Esophagus muscularis mucosa (tissue), 4 donors: ENCODE data around the gene XDH. TPM values are rescaled to one million over a fixed set of nuclear protein-coding genes. Genes with fewer than 3 reads are reported as not detected.

ENCODE experiments used
- DNase-seq: peaks from one replicate; pipeline ENCODE4 v3.0.0-alpha.2; 2017; ENCODE audit errors: extremely low spot score
- H3K27ac ChIP-seq, 4 donors: fragments of 200-600 bp; sonication (generic); replicated peaks in 1 of 4; 1 replicate in 3 of 4; 2 replicates in 1 of 4; pipeline ENCODE4 v1.5.1; 2016 to 2019; ENCODE audit warnings: mild to moderate bottlenecking in 1 of 4
- H3K27me3 ChIP-seq, 4 donors: fragments of 200-600 bp; sonication (generic); one replicate each; pipeline versions ENCODE4 v1.5.1 to v1.6.0; 2016 to 2019
- H3K36me3 ChIP-seq, 4 donors: fragments of 200-600 bp; sonication (generic); one replicate each; pipeline ENCODE4 v1.5.1; 2016 to 2019
- H3K4me1 ChIP-seq, 4 donors: fragments of 200-600 bp; sonication (generic); one replicate each; pipeline ENCODE4 v1.5.1; 2016 to 2019
- H3K4me3 ChIP-seq, 4 donors: fragments of 200-600 bp; sonication (generic); 1 replicate in 2 of 4; 2 replicates in 2 of 4; pipeline ENCODE4 v1.5.1; 2016 to 2019; ENCODE audit warnings: mild to moderate bottlenecking in 4 of 4, moderate library complexity in 1 of 4
- H3K9me3 ChIP-seq, 4 donors: fragments of 200-600 bp; sonication (generic); 1 replicate in 3 of 4; 2 replicates in 1 of 4; pipeline ENCODE4 v1.5.1; 2016 to 2019
- CTCF ChIP-seq, 3 experiments: fragments of 200-600 bp in 2 of 3; fragments of 450-650 bp in 1 of 3; sonication (generic) in 2 of 3; IDR thresholded peaks; one replicate each; pipeline ENCODE4 v1.5.1; 2017 to 2019; ENCODE audit warnings: antibody characterized with exemption in 3 of 3, mild to moderate bottlenecking in 2 of 3, moderate library complexity in 1 of 3
- EP300 ChIP-seq: sonication (generic); formaldehyde crosslinking; IDR thresholded peaks from one replicate; pipeline ENCODE4 v1.6.1; 2017; ENCODE audit warnings: antibody characterized with exemption
- POLR2A ChIP-seq: fragments of 450-650 bp; IDR thresholded peaks from one replicate; pipeline ENCODE4 v1.6.1; 2017; ENCODE audit warnings: antibody characterized with exemption, moderate library complexity, mild to moderate bottlenecking, low read depth
- POLR2AphosphoS5 ChIP-seq, 2 donors: sonication (generic); formaldehyde crosslinking; IDR thresholded peaks; one replicate each; pipeline ENCODE4 v1.6.1; 2017; ENCODE audit warnings: antibody characterized with exemption in 2 of 2
- WGBS: methylation state at CpG from one replicate; pipeline ENCODE4 v1.1.5; 2018; 5-methylcytosine and 5-hydroxymethylcytosine counted together
- intact Hi-C: fragments of 100-400 bp; cut with DNase I; formaldehyde crosslinking; loops from one replicate; pipeline ENCODE4 v1.15.1; 2023
- total RNA-seq, 4 donors: library from RNA; depleted of rRNA; stranded (reverse); fragments of >200 nt; gene quantifications; one replicate each; pipeline versions ENCODE4 v1.1.0 to v1.2.1, GENCODE V29; 2016

The XDH gene
- total RNA-seq = under 1 TPM in 1 of 4 donors, not detected in 3; 0.17 TPM

DNA sequence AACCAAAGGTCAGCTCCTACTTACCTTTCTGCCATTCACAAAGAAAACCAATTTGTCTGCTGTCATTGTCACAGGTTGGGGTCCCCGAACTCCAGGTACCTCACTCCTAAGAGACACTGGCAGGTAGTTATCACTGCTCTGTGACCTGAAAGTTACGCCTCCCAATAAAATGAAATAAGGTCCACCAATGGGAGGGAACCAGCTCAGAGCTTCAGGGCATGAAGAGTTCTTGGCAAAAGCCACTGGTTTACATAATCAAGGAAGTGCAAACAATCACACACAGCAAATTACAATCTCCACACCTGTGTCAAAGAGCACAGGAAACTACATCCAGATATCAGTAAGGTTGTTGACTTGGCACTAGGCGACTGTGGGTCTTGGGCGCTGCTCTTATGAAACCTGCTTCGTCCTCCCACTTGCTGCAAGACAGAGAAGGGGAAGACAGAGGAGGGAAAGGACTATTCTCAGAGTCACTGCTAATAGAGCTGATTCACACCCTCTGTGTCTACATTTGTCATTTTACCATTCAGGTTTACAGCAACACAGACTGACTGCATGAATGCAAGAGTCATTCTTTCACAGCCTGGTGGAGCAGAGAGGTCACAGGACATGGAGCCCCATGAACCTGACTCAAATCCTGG lies at the start of gene XDH:
XDH (minus strand) TSS at position 142 of the 641 bp plus-strand sequence; CDS start at position 66, 76 bp downstream.
- Histone ChIP-seq H3K36me3 (no peaks in the 10 kb centered on the region), H3K4me3 (no peak within 1 kb of the TSS), H3K4me1 (no peaks in the 10 kb centered on the region), H3K27me3 (no peaks in the 10 kb centered on the region), H3K9me3 (peaks cover 0 to 18% (median 10%) of the 10 kb centered on the region in 4 donors), H3K27ac (no peak within 1 kb of the TSS)
- peak; percentile 70 for DNase-seq
- intact Hi-C loops = no loop called here
- WGBS = 79% methylated on average over 5 of the region's 5 CpGs
- TF ChIP-seq CTCF (IDR thresholded peaks at IDR 0.05) = no peak

DNA sequence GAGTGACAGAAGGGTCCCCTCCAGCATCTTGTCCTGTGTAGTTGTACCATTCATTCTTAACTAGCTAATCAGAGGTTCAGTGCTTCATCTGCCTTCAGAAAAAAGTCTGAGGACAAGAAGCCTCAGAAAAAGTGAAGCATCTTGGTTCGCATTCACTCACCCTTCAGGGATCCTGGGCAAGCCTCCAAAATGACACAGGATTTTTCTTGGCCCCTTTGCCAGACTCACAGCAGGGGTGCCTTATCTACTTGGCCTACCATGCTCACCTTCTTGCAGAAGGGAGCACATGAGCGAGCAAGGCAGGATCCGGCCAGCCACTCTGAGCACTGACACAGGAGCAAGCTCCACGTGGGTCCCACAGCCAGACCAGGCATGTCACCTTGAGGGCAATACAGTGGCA lies 43.1 kb upstream of the XDH start:
- no peaks in the 10 kb centered on the region for H3K27me3 ChIP-seq
- no peak overlapping the region for H3K4me3 ChIP-seq
- H3K9me3 ChIP-seq = peaks cover 0 to 19% (median 10%) of the 10 kb centered on the region in 4 donors
- intact Hi-C loops = no loop called here
- H3K27ac ChIP-seq = no peak overlapping the region
- no peak for TF ChIP-seq CTCF (IDR thresholded peaks at IDR 0.05)
- TF ChIP-seq POLR2AphosphoS5 (IDR thresholded peaks at IDR 0.05) = no peak
- TF ChIP-seq POLR2A = no peak
- no peak for TF ChIP-seq EP300
- DNase-seq = no peak
- H3K4me1 ChIP-seq = no peaks in the 10 kb centered on the region
- WGBS = 71% methylated on average over 1 of the region's 4 CpGs
- H3K36me3 ChIP-seq = no peaks in the 10 kb centered on the region

DNA sequence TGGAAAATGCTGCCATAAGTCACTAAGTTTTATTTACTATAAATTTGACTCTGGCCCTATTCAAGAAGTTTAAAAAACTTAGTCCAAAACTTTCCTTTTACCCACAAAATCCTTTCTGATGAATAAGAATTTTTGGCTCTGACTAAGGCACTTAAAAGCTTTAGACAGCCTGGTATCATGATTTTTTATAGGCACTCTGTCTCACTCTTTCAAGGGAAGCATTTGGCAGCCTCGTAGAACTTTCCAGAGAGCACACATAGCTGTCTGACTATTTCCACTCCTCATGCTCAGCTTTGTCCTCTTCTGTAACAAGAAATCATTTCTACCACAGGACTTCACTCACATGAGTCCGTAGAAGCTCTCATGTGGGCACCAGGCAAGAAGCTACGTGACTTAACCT lies 32.3 kb upstream of the XDH start:
- intact Hi-C loops = no loop called here
- no peak for DNase-seq
- TF ChIP-seq POLR2A (no peak), EP300 (no peak), CTCF (IDR thresholded peaks at IDR 0.05) (no peak), POLR2AphosphoS5 (IDR thresholded peaks at IDR 0.05) (no peak)
- no peak overlapping the region for H3K4me3 ChIP-seq
- 62% methylated on average over 3 of the region's 3 CpGs for WGBS
- no peaks in the 10 kb centered on the region for H3K36me3 ChIP-seq
- H3K4me1 ChIP-seq = no peaks in the 10 kb centered on the region
- H3K27ac ChIP-seq = no peak overlapping the region
- H3K9me3 ChIP-seq = peaks cover 0 to 17% (median 2%) of the 10 kb centered on the region in 4 donors
- no peaks in the 10 kb centered on the region for H3K27me3 ChIP-seq

DNA sequence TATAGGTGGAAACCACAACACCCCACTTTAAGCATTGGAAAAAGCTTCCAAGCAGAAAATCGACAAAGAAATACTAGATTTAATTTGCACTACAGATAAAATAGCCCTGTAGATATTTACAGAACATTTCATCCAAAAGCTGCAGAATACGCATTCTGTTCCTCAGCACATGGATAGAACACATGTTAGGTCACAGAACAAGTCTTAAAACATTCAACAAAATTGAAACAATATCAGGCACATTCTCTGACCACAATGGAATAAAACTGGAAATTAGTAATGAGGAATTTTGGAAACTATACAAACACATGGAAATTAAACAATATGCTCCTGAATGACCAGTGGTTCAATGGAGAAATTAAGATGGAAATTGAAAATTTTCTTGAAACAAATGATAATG lies 27.8 kb upstream of the XDH start:
- Histone ChIP-seq H3K4me3 (no peak overlapping the region), H3K4me1 (no peaks in the 10 kb centered on the region), H3K27me3 (no peaks in the 10 kb centered on the region), H3K27ac (no peak overlapping the region), H3K36me3 (no peaks in the 10 kb centered on the region), H3K9me3 (no peaks in the 10 kb centered on the region)
- intact Hi-C loops = no loop called here
- WGBS = 69% methylated on average over 2 of the region's 2 CpGs
- TF ChIP-seq EP300 (no peak), CTCF (IDR thresholded peaks at IDR 0.05) (no peak), POLR2AphosphoS5 (IDR thresholded peaks at IDR 0.05) (no peak), POLR2A (no peak)
- no peak for DNase-seq

DNA sequence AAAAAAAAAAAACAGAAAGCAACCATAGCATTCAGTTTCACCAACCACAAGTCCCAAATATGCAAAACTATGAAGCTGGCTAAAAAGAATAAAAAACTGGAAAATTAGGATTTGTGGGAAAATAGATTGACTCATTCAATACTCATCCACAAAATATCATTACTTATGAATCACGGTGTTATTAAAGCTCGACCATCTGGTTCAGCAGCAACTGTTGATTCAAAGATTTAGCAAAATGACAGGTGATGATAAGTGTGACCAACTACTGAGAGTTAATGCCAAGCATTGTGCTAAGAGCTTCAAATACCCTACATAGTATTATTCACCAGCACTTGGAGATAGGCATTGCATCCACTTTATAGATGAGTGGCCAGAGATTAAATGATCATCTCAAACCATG lies 26.2 kb upstream of the XDH start:
- no peaks in the 10 kb centered on the region for H3K9me3 ChIP-seq
- intact Hi-C loops = no loop called here
- DNase-seq = no peak
- no peaks in the 10 kb centered on the region for H3K27me3 ChIP-seq
- 60% methylated on average over 2 of the region's 2 CpGs for WGBS
- no peaks in the 10 kb centered on the region for H3K36me3 ChIP-seq
- no peak overlapping the region for H3K4me3 ChIP-seq
- H3K27ac ChIP-seq = no peak overlapping the region
- TF ChIP-seq POLR2A (no peak), CTCF (IDR thresholded peaks at IDR 0.05) (no peak), POLR2AphosphoS5 (IDR thresholded peaks at IDR 0.05) (no peak), EP300 (no peak)
- no peaks in the 10 kb centered on the region for H3K4me1 ChIP-seq
